Adrenal gland (tissue), 12 donors: ENCODE measurements around the gene KYNU. TPM values are rescaled to one million over a fixed set of nuclear protein-coding genes. Genes with fewer than 3 reads are reported as not detected.
"Not testable (repeated sequence)": the region's sequence is repeated elsewhere in the genome, so short reads cannot be mapped to it uniquely, and the experiment has no call there.

Source experiments
- DNase-seq, 7 donors: peaks; one replicate each; pipeline ENCODE4 v3.0.0-alpha.2; 2019 to 2020
- H3K27ac ChIP-seq, 5 donors: fragments of 200-600 bp; sonication (generic) in 4 of 5; 1 replicate in 3 of 5; 2 replicates in 2 of 5; pipeline versions ENCODE4 v1.5.1 to v1.8.0; 2016 to 2020; ENCODE audit warnings: mild to moderate bottlenecking in 1 of 5
- H3K27me3 ChIP-seq: fragments of 200-600 bp; 2 replicates; pipeline ENCODE4 v1.8.0; 2021
- H3K36me3 ChIP-seq, 2 donors: fragments of 200-600 bp; replicated peaks in 1 of 2; 1 replicate in 1 of 2; 2 replicates in 1 of 2; pipeline versions ENCODE4 v1.5.1 to v1.8.0; 2018 to 2022
- H3K4me1 ChIP-seq, 2 donors: fragments of 200-600 bp; replicated peaks in 1 of 2; 1 replicate in 1 of 2; 2 replicates in 1 of 2; pipeline versions ENCODE4 v1.5.1 to v1.8.0; 2018 to 2021
- H3K4me3 ChIP-seq, 4 donors: fragments of 200-600 bp; sonication (generic) in 3 of 4; one replicate each; pipeline ENCODE4 v1.5.1; 2016 to 2018
- H3K9me3 ChIP-seq, 3 donors: fragments of 200-600 bp; sonication (generic) in 1 of 3; replicated peaks in 1 of 3; 1 replicate in 2 of 3; 2 replicates in 1 of 3; pipeline versions ENCODE4 v1.5.1 to v1.8.0; 2016 to 2021
- POLR2A ChIP-seq, 2 donors: fragments of 450-650 bp; IDR thresholded peaks; one replicate each; pipeline ENCODE4 v1.6.1; 2017; ENCODE audit warnings: antibody characterized with exemption in 2 of 2, mild to moderate bottlenecking in 2 of 2, moderate library complexity in 1 of 2
- WGBS, 4 donors: extraction: QIAGEN DNeasy Blood & Tissue Kit in 2 of 4; methylation state at CpG; one replicate each; pipeline versions ENCODE4 v1.1.5 to v1.1.7; 2013 to 2017; 5-methylcytosine and 5-hydroxymethylcytosine counted together
- intact Hi-C, 2 donors: fragments of 100-400 bp; cut with DNase I; formaldehyde crosslinking; loops; one replicate each; pipeline versions ENCODE4 v1.14.1 to v1.15.0; 2022 to 2023
- polyA plus RNA-seq, 3 donors: library from polyadenylated mRNA; stranded (reverse); fragments of 200-250 nt in 2 of 3; fragments of 350-450 nt in 1 of 3; fragmentation: Illumina TruSeq in 1 of 3; extraction: RNeasy Lipid Tissue Mini Kit (QIAGEN cat#74804) in 1 of 3; gene quantifications; one replicate each; pipeline ENCODE4 v1.2.3, GENCODE V29; 2013 to 2014
- total RNA-seq, 9 donors: library from RNA; depleted of rRNA in 4 of 9; stranded (reverse); fragments of >200 nt in 4 of 9; fragments of 120-200 nt in 1 of 9; fragmentation: NEBNext Ultra II Directional in 1 of 9; extraction: Animal tissue kit (Norgen Biotek cat#: 25700) in 1 of 9; gene quantifications; one replicate each; pipeline versions ENCODE4 v1.1.0 to v1.2.4, GENCODE V29; 2013 to 2023
- TF ChIP-seq, protein P1 (sequence below), 6 experiments: fragments of 450-650 bp in 4 of 6; fragments of 200-600 bp in 2 of 6; sonication (generic) in 1 of 6; IDR thresholded peaks; 1 replicate in 5 of 6; 2 replicates in 1 of 6; pipeline versions ENCODE4 v1.5.1 to v1.8.0; 2016 to 2021; ENCODE audit warnings: antibody characterized with exemption in 6 of 6, mild to moderate bottlenecking in 2 of 6, moderate library complexity in 1 of 6
- donor health status: healthy with polysubstance abuse.
- donor health status: Bipolar disorder and iron deficiency.
- donor health status: DM: yes; HTN: yes; CAD: no.
- donor health status: DM: no; HTN: no; CAD: no.
- donor health status: DM: no; HTN: no; CAD: no.
- donor health status: DM: yes; HTN: yes; CAD: no.

Gene KYNU
- total and polyA plus RNA-seq, 12 donors = 1.9 to 30.2 (median 9.2) TPM

DNA sequence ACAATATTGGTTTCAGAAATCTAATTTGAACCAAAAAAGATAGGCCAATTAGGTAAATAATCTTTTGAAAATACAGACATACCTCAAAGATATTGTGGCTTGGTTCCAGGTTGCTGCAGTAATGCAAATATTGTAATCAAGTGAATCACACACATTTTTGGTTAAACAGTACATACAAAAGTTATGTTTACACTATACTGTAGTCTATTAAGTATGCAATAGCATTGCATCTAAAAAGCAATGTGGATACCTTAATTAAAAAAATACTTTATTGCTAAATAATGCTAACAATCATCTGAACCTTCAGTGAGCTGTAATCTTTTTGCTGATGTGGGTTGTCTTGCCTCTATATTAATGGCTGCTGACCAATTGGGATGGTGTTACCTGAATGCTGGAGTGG lies 67.3 kb downstream of the KYNU start:
- H3K36me3 ChIP-seq = no peaks in the 10 kb centered on the region
- H3K4me3 ChIP-seq = no peak overlapping the region
- H3K27ac ChIP-seq = no peak overlapping the region
- TF ChIP-seq POLR2A (IDR thresholded peaks at IDR 0.05) = no peak
- TF ChIP-seq, protein P1, sequence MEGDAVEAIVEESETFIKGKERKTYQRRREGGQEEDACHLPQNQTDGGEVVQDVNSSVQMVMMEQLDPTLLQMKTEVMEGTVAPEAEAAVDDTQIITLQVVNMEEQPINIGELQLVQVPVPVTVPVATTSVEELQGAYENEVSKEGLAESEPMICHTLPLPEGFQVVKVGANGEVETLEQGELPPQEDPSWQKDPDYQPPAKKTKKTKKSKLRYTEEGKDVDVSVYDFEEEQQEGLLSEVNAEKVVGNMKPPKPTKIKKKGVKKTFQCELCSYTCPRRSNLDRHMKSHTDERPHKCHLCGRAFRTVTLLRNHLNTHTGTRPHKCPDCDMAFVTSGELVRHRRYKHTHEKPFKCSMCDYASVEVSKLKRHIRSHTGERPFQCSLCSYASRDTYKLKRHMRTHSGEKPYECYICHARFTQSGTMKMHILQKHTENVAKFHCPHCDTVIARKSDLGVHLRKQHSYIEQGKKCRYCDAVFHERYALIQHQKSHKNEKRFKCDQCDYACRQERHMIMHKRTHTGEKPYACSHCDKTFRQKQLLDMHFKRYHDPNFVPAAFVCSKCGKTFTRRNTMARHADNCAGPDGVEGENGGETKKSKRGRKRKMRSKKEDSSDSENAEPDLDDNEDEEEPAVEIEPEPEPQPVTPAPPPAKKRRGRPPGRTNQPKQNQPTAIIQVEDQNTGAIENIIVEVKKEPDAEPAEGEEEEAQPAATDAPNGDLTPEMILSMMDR (IDR thresholded peaks at IDR 0.05) = no peak
- H3K27me3 ChIP-seq = no peaks in the 10 kb centered on the region
- H3K9me3 ChIP-seq = no peaks in the 10 kb centered on the region
- H3K4me1 ChIP-seq = no peaks in the 10 kb centered on the region
- intact Hi-C loops = no loop called here
- DNase-seq = no peak

DNA sequence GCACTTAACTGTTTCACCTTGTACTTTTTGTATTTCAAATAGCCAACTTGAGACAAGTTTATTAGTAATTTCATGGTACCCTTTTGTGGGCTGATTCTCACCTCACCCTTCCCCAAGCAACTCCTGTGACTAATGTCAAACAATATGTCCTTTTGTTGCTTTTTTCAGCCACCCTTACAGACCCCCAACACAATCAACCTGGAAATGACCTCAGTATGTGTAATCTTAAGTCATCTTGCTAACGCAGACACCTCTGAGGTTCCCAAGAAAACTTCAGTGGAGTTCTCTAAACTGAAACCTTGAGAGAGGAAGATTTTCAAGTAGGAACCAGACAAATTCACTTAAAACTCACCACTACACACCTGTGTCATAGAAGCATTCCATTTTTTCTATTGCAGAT lies 69.5 kb downstream of the KYNU start:
- DNase-seq = no peak
- Histone ChIP-seq H3K9me3 (no peaks in the 10 kb centered on the region), H3K27me3 (no peaks in the 10 kb centered on the region), H3K4me3 (no peak overlapping the region), H3K36me3 (no peaks in the 10 kb centered on the region), H3K27ac (no peak overlapping the region), H3K4me1 (no peaks in the 10 kb centered on the region)
- WGBS, 4 donors = 85 to 94% (median 90%) methylated on average over 1 of the region's 1 CpG
- intact Hi-C loops = no loop called here
- no peak for TF ChIP-seq POLR2A (IDR thresholded peaks at IDR 0.05)
- TF ChIP-seq, protein P1 (IDR thresholded peaks at IDR 0.05) = no peak

DNA sequence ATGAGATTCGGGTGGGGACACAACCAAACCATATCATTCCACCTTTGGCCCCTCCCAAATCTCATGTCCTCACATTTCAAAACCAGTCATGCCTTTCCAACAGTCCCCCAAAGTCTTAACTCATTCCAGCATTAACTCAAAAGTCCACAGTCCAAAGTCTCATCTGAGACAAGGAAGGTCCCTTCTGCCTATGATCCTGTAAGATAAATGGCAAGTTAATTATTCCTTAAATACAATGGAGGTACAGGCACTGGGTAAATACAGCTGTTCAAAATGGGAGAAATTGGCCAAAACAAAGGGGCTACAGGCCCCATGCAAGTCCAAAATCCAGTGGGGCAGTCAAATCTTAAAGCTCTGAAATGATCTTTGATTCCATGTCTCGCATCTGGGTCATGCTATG lies 71.3 kb downstream of the KYNU start:
- DNase-seq, H3K27me3 ChIP-seq, H3K4me3 ChIP-seq, H3K36me3 ChIP-seq, intact Hi-C loops, H3K27ac ChIP-seq, H3K9me3 ChIP-seq, H3K4me1 ChIP-seq: not testable (repeated sequence)
- 86 to 93% (median 92%) methylated on average over 1 to 2 of the region's 2 CpGs for WGBS, 4 donors

DNA sequence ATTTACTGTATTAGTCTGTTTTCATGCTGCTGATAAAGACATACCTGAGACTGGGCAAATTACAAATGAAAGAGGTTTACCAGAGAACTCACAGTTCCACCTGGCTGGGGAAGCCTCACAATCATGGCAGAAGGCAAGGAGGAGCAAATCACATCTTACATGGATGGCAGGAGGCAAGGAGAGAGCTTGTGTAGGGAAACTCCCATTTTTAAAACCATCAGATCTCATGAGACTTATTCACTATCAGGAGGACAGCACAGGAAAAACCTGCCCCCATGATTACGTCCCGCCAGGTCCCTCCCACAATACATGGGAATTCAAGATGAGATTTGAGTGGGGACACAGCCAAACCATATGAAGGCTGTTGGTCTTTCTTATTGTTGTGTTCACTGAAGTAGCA lies 72.9 kb downstream of the KYNU start:
- H3K4me1 ChIP-seq, H3K9me3 ChIP-seq: not testable (repeated sequence)
- WGBS, 4 donors = 95 to 100% (median 99%) methylated on average over 2 of the region's 2 CpGs

DNA sequence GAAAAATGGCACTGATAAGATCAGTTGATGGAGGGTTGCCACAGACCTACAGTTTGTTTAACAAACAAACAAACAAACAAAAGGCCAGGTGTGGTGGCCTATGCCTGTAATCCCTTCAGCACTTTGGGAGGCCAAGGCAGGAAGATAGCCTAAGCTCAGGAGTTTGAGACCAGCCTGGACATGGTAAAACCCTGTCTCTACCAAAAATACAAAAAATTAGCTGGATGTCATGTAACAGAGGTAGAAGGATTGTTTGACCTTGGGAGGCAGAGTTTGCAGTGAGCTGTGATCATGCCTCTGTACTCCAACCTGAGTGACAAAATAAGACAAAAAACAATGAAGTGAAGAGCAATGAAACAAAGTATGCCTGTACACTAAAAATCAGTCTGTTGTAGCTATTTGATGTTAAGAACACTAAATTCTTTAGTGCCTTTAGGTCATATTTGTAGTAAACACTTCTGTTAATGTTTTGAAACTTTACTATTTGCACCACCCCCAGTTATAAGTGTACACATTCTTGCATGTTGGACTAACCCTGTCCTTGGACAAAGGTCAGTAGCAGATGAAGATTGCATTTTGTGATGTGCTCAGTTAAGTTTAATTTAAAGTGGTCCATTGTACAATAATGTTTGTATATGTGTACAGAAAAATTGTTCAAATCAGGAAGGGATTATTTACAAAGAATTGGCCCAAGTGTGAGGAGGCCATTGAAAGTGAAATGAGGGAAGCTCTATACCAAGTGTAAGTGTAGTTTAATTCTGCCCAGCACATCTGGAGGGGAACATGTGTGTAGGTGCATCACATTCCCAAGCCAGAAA lies 73.9 kb downstream of the KYNU start:
- Histone ChIP-seq H3K36me3 (no peaks in the 10 kb centered on the region), H3K27me3 (no peaks in the 10 kb centered on the region), H3K4me3 (no peak overlapping the region), H3K27ac (no peak overlapping the region), H3K4me1 (no peaks in the 10 kb centered on the region), H3K9me3 (no peaks in the 10 kb centered on the region)
- no peak for DNase-seq
- intact Hi-C loops = no loop called here
- TF ChIP-seq, protein P1 (IDR thresholded peaks at IDR 0.05) = no peak
- no peak for TF ChIP-seq POLR2A (IDR thresholded peaks at IDR 0.05)

More for the DNA sequence above, 72.9 kb downstream of the KYNU start:
- H3K27ac ChIP-seq, DNase-seq, H3K27me3 ChIP-seq, H3K4me3 ChIP-seq, intact Hi-C loops, H3K36me3 ChIP-seq: not testable (repeated sequence)
